ENCODE measurements around the gene MAP3K7.
"Not testable (repeated sequence)": the region's sequence is repeated elsewhere in the genome, so short reads cannot be mapped to it uniquely, and the experiment has no call there.

Gene MAP3K7

DNA sequence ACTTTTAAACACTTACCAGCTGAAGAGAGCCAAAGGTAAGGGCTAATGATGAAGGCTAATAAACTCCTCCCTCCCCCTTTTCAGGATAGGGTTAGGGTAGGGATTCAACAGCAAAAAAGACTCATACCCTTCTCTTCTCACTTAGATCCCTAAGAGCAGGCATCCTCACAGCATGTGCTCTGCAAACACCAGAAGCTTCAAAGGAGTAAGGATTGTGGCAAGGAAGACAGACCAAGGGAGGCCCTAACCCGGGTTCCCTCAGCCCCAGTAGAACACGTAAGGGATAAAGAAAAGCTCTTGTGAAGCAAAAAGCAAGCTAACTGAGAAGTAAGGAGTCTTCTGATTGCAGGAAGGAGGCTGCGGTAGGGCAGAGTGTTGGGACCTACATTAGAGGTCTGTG is 11.6 kb downstream of the MAP3K7 start:
- no peak for DNase-seq

DNA sequence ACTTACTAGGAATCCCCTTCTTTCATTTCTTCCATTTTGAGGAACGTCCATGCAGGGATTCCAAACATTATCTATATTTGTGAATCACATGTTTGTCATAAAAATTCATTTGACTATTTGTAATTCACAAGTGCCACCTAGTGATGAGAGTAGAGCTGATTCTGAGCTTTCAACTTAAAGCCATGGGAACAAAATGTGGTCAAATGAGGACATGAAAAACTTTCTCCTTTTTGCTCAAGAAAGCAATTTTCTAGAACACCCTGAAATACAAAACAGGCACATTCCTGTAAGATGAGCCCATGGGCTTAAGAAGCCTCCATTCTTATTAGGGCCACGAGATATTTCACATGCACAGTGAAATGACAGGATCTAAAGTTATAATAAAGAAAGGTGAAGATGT is 12.3 kb downstream of the MAP3K7 start:
- DNase-seq, result no peak

DNA sequence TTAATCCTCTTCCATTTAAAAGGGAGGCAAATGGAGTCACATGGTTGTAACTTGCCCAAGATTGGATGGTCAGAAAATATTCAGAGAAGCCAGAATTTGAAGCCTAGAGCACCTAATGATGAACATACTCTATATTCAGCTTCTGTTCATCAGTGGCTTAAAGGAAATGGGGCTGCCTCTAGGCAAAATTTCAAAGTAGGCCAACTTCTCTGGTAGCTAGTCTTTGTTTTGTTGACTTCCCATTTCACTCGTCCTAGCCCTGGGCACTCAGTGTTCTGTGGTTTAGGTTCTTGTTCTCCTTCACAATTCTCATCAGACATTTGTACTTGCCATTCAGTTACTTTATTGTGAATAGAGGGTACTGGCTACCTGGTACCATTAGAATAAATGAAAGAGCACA is 13.2 kb downstream of the MAP3K7 start:
- DNase-seq, result no peak

DNA sequence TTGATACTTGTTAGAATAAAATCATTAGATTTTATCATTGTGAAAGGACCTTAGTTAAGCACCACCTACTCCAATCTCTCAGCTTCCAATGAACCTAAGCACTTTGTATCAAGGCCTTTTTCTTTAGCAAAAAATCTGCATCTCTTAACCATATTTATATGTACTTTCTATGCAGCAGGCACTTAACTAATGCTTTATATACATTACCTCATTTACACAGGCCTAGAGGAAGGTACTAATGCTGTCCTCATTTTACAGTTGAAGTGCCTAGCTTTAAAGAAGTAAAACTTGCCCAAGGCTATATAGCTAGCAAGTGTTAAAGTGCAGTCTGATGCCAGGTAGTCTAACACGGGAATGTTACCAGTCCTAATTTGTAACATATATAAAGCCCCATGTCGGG is 14.0 kb downstream of the MAP3K7 start:
- DNase-seq, result no peak

DNA sequence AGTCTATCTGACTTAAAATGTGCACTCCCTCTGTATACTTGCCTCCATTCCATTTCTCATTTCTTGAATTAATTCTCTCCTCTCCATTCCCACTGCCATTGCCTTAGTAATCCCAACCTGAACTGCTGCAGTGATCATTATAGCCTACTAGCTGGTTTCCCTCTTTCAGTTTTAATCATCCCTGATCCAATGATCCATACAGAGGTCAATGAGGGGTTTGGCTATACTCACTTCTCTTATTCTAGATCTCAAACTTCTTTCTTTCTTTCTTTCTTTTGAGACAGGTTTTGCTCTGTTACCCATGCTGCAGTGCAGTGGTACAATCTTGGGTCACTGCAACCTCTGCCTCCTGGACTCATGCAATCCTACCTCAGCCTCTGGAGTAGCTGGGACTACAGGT is 17.6 kb downstream of the MAP3K7 start:
- no peak for DNase-seq

DNA sequence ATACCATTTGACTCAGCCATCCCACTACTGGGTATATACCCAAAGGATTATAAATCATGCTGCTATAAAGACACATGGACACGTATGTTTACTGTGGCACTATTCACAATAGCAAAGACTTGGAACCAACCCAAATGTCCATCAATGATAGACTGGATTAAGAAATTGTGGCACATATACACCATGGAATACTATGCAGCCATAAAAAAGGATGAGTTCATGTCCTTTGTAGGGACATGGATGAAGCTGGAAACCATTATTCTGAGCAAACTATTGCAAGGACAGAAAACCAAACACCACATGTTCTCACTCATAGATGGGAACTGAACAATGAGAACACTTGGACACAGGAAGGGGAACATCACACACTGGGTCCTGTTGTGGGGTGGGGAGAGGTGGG is 19.2 kb downstream of the MAP3K7 start:
- DNase-seq, result not testable (repeated sequence)

DNA sequence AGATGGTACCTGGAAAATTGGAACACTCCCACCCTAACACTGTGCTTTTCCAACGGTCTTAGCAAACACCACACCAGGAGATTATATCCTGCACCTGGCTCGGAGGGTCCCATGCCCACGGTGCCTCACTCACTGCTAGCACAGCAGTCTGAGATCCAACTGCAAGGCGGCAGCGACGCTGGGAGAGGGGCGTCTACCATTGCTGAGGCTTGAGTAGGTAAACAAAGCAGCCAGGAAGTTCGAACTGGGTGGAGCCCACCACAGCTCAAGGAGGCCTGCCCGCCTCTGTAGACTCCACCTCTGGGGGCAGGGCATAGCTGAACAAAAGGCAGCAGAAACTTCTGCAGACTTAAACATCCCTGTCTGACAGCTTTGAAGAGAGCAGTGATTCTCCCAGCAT is 24.5 kb downstream of the MAP3K7 start:
- DNase-seq, result not testable (repeated sequence)

DNA sequence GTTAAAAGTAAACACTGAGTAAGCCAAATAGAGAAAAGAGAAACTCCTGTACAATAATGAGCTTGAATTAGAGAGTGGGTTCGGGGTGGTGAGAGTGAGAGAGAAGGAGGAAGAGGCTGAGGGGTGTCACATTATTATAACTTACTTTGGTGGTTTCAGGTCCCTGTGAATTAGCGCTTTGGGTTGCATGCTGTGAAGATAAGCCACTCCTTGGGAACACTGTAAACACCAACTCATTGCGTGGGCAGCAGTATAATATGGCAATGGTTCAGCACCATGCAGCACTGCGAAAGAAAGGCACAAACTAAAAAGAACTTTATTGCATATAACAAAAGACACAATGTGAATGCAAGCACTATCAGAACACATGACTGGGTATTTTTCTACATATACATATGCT is 26.9 kb downstream of the MAP3K7 start:
- DNase-seq, result no peak

DNA sequence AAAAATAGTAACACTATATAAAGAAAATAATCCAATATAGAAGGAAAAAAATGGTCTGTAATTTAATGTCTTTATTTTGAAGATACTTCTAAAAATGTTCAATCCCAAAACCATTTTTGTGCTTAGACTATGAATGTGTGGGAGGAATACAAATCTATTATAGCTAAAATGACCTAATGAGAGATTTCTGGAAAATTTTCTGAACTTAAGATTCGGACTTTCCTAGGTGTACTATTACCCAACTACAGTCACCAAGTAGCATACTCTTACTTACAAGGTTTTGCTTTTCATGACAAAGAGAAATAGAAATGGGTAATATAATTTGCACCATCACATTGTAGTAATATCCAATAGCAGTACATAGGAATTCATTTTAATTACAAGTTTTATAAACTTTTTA is 29.9 kb downstream of the MAP3K7 start:
- DNase-seq, result no peak

DNA sequence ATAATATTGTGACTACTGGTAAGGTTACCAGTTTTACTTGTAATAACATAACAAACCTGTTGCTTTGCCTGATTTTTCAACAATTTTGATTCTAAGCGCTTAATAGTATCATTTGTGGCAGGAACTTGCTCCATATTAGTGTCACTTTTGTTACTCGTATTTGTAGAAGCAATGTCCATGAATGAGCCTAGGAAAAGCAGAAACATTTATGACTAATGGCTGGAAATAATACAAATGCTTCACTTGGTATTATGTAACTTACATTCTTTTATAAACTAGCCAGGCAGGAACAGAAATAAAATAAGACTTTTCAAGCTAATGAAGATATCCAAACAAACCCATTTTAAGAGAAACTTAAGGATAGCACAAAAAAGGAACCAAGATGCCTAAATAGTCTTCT is 38.9 kb downstream of the MAP3K7 start:
- no peak for DNase-seq

DNA sequence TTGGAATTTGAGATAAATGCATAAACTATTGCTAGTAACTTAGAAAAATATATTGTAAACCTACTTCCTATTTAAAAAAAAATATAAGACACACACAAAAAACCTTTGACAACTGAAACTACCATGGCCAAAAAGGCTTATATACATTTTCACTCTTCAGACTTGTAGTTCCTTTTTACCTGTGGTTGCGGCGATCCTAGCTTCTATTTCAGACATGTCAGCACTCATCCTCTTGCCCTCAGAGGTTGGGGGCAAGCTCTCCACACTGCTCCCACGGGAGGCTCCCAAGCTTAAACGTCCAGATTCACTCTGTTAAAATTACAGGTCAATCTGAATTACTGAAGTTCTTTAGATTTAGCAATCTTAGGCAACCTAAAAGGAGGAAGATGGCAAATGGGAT is 39.8 kb downstream of the MAP3K7 start:
- no peak for DNase-seq

DNA sequence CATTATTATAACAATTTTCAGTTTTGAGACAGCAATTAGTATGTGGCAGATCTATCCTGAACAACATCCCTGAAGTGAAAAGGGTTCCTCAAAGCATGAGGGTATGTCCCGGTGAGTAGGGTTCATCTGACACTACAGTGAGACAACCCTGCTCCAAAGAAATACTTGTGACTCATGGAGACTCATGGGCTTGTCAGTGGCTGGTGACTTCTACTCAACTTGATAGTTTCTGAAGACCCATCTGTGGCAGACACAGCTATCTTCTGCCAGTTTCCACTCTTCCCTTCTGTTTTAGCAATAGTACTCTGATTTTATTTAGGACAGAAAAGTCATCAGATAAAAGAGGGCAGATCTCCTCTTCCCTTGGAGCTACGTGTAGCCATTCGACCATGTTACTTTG is 41.4 kb downstream of the MAP3K7 start:
- DNase-seq, result no peak

DNA sequence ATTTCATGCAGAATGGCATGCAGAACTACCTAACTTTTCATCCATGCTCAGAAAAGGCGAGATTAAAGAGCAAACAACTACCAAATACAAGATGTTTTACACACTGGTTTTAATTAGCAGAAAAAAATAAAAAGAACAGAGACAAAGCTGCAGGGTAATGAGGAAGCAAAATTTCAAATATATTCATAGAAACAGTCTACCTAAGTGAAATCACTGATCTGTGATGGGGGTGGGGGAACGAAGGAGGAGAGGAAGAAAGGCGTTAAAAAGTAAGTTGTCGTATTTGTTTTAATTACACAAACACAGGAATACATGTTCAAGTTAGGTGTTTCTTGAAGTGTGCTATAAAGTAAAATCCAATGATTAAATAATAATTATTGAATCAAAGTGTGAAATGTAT is 42.1 kb downstream of the MAP3K7 start:
- DNase-seq, result no peak

DNA sequence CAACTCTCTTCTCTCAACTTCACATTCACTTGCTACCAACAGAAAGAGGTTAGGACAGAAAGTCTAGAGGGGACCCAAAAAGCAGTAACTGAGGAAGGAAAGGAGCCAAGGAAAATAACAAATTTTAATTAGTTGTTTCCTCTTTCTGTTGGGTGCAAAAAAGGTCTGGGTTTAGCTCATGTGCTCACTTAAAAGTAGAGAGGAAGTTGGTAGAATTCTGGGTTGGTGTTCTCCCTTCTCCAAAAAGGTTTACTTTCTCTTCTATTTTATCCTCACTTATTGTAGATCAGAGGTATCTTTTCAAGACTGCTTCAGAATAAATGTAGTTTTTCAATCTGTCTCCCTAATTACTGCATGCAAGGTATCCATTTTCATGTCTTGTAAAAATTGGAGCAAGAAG is 42.8 kb downstream of the MAP3K7 start:
- DNase-seq, result no peak

DNA sequence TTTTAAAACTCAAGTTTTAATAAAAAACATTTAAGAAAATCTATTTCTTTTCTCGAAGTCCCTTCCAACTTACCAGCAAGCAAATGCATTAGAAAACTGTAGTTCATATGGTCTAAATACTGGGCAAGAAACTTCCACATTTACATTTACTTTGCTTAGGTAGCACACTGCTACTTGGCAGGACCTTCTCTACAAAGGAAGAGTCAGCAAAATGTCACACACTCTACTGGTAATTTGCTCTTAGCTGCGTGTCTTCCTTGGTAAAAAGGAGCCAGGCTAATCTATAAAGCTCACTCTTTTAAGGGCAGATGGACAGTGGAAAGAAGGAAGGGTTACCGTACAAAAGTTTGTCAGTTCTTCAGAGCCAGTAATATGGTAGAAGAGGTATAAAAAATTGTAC is 45.7 kb downstream of the MAP3K7 start:
- DNase-seq, result no peak

DNA sequence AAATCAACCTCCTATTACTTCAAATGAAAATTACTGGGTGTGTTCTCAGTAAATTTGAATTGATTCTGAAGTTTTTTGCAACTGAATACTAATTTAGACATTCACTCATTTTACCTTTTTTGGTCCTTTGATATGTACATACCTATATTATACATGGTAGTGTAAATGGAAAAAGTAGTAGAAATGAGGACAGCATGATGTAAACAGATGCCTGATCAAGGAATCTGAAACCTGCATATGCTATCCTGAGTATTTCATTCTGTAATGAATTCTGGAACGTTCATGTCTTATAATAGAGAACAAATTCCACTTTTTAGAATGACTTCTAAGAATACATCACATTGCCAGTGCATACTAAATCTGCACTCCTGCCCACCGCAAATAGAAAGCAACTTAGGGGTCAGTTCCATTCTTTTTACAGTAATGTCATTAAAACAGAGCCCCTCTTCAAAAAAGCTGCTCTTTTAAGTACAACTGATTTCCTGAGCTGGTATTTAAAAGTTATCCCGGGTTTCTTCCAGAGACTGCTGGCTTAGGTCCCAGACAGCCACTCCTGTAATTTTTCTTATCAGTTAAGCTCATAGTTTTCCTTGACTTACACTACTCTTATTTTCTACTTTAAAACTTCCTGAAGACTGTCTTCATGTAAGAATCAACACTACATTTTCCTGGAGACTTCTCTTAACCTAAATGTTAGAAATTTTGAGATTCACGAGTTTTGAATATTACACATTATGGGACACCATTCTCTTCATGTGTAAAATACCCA is 48.4 kb downstream of the MAP3K7 start:
- DNase-seq, result no peak

DNA sequence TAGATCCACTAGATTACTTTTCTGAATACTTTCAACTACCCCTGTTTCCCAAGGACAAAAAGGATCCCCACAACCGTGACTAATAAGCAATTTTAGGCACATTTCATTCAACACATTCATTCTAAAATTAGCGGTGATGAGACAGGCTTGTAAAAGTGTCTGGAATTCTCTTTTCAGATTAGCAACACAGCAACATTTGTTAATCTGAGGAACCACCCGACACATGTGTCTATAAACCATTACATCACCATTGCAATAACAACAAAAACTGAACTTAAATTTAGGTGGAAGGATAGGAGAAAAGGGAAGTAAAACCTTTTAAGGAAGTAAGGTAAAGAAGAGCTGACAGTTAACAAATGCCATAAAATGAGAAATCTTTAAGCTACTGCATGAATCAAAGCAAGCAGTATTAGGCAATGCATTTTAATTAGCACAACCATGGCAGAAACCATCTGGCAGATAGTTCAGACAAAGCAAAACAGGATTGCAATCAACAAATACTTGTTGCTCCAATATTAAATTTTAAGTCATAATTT is 49.1 kb downstream of the MAP3K7 start:
- DNase-seq, result no peak

DNA sequence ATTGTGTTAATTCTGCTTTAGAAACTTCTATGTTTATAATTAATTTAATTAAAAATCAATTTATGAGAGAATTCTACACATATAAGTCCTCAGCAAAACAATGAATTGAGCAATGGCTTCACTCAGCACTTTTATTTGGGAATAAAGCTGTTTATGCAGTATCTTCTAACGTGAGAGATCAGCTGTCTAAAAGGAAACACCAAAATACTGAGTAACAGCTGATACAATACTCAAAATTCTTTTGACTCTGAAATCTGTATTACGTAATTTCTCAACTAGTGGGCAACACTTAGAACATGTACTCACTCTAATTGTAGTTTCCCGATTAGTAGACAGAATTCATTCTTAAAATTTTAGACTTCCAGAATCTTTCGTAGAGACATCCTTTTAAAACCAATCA is 49.8 kb downstream of the MAP3K7 start:
- no peak for DNase-seq

DNA sequence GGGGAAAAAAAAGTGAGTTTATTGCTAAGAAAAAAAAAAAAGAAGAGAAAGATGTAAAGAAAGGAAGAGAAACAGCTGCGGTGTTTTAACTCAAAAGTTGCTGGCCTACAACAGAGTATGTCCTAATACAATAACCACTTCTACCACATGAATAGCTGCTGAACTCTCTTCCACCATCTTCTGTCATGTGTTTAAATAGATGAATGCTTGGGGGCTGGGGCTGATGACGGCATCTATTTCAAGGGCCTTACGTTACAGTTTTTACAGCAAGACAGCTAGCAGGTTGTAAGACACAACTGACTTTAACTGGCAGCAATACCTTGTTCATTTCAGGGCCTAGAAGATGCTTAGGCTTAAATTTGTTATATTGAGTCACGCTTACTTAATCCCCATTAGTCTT is 50.4 kb downstream of the MAP3K7 start:
- no peak for DNase-seq

DNA sequence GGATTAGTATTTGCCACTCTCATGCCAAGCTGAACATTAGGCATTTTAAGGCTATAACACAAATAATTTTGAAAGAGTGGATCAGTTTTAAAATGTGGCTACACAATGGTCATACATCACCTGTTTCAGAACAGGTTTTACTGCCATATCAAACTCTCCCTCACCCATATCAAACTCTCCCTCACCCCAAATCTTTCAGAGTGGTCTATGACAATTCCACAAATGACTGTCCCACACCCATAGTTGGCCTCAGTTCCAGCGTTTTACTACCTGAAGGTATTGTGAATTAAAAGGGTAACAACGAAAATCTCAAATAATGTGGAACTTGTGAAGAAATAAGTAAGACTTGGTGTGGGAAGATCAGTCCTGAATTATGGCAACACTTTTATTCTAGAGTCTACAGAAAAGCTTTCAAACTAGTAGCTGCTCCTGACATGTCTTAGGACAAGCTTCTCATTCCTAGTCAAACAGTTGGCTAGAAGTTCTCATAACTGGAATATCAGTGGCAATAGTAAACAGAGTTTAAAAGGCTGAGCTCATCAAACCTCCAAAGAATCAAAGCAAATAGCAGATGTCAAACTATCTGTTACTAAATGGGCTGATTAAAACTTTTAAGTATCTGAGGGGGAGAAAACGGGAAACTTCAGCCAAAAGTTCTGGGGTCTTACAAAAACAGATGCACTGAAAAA is 52.4 kb downstream of the MAP3K7 start:
- no peak for DNase-seq

DNA sequence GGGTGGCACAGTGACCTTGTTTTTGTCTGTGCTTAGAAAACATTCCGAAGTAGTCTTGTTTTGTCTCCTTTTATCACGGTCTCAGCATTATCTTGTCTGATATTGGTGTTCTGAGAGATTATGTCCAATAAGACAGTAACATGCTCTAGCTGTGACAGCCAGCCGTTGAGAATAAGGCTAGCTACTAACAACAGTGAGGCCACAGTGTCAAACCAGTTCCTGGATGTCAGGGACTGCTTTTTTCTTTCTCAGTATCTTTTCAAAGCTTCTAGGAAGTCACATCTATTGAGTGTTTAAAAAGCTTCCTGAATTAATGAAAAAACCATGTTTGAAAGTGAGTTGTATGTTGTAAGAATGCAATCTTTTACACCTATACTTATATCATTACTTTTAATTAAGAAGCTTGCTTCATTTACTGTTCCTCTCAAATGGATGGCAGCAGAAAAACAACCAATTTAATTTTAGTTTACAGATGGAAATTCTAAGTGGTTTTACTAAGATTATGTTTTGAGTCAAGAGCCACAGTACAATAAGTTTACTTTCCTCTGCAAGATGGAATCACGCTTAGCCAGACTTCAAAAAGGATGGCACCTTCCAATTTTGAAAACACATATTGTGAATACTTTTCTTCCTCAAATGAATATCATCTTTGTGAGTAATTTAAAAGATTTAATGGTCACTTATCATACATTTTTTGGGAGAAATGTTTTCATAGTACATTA is 53.1 kb downstream of the MAP3K7 start:
- DNase-seq, result no peak

DNA sequence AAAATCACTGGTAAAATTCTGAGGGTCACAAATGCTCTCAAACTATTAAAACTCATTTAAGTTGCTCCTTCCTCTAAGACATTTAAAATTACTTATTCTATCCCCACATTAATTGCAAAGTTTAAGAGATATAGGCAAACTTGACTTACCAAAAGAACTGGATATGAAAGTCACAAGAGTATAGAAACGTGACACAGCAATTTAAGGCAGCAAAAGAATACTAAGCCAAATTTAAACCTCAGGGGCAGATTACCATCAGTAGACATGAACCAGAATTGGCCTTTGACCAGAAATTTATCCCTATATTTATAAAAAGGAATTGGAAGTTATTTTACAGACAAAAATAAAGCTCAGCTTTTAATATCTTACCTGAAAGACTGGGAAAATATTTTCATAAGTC is 56.0 kb downstream of the MAP3K7 start:
- no peak for DNase-seq

DNA sequence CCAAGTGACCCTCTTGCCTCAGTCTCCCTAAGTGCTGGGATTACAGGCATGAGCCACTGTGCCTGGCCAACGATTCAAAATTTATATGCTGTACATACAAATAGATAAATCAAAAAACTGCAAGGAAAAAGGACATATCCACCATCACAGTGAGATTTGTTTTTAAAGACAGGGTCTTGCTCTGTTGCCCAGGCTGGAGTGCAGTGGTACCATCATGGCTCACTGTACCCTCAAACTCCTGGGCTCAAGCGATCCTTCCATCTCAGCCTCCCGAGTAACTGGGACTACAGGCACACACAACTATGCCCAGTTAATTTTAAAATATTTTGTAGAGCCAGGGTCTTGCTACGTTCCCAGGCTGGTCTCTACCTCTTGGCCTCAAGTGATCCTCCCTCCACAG is 61.5 kb downstream of the MAP3K7 start:
- DNase-seq, result no peak

DNA sequence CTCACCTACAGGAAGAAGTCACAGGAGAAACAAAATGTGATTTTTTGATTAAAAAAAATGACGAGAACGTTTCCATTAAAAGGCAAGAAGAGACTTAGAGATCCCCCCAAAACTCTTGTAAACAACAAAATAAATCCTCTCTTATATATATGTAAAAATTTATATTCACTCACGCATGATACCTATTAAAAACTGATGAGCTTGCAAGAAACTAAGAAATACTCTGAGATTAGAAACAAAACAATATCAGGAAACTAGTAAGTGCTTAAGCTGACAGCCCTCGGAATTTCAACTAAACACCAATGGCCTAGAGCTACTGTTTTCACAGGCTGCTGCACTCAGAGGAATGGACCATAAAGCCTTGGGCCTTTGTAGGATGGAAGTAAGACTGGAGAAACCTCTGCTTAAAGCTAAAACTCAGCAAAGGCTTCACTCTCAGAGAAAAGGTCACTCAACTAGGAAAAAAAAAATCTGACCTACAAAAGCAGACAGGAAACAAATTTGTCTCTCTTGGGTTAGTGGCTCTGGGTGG is 63.0 kb downstream of the MAP3K7 start:
- DNase-seq, result no peak

Measured in NCI-H2029 (cell line).